Kidney epithelial cell (primary cell): Measurements from ENCODE around the gene POLN. TPM values are rescaled to one million over a fixed set of nuclear protein-coding genes. Genes with fewer than 3 reads are reported as not detected.
"Not testable (repeated sequence)": the region's sequence is repeated elsewhere in the genome, so short reads cannot be mapped to it uniquely, and the experiment has no call there.

Source experiments
- DNase-seq: peaks from one replicate; pipeline ENCODE4 v3.0.0-alpha.2; 2010; ENCODE audit warnings: low read depth
- H3K27me3 ChIP-seq: 2 replicates; pipeline ENCODE4 v1.6.0; 2011; ENCODE audit warnings: low read length; ENCODE audit not compliant: control insufficient read depth, insufficient read depth
- H3K36me3 ChIP-seq: 2 replicates; pipeline ENCODE4 v1.5.1; 2011; ENCODE audit warnings: low read length; ENCODE audit not compliant: control insufficient read depth, insufficient read depth
- H3K4me3 ChIP-seq: 2 replicates; pipeline ENCODE4 v1.5.1; 2011; ENCODE audit warnings: low read depth, mild to moderate bottlenecking, control low read depth, low read length
- CTCF ChIP-seq: IDR thresholded peaks from 2 replicates; pipeline ENCODE4 v1.5.1; 2011; ENCODE audit warnings: mild to moderate bottlenecking, moderate library complexity, low read length, control low read depth, inconsistent platforms; ENCODE audit not compliant: insufficient read depth, poor library complexity, severe bottlenecking
- total RNA-seq: library from RNA; depleted of rRNA; stranded (reverse); fragments of >200 nt; gene quantifications from 2 replicates; pipeline ENCODE4 v1.2.3, GENCODE V29; 2015

Gene POLN
- total RNA-seq, 1 donor from 2014 or later, result 0.38 TPM

- no peak for TF ChIP-seq CTCF
- Histone ChIP-seq H3K27me3 (no peaks in the 10 kb centered on the region), H3K4me3 (no peak overlapping the region), H3K36me3 (no peaks in the 10 kb centered on the region)
- no peak for DNase-seq
Observed at GRCh38 chr4:2163311-2163821, 78.6 kb downstream of the POLN start.

- not testable (repeated sequence) for H3K4me3 ChIP-seq, H3K36me3 ChIP-seq, H3K27me3 ChIP-seq, DNase-seq
Observed at GRCh38 chr4:2161092-2161703, 80.7 kb downstream of the POLN start.

GRCh38 chr4:2159931-2160330 is 82.0 kb downstream of the POLN start:
- DNase-seq, result no peak
- H3K36me3 ChIP-seq, result no peaks in the 10 kb centered on the region
- no peaks in the 10 kb centered on the region for H3K27me3 ChIP-seq
- H3K4me3 ChIP-seq, result no peak overlapping the region
- no peak for TF ChIP-seq CTCF

GRCh38 chr4:2155246-2155645 is 86.7 kb downstream of the POLN start:
- Histone ChIP-seq H3K27me3 (no peaks in the 10 kb centered on the region), H3K36me3 (no peaks in the 10 kb centered on the region), H3K4me3 (no peak overlapping the region)
- DNase-seq, result no peak
- no peak for TF ChIP-seq CTCF

GRCh38 chr4:2154215-2154740 is 87.6 kb downstream of the POLN start:
- no peaks in the 10 kb centered on the region for H3K27me3 ChIP-seq
- DNase-seq, result no peak
- no peak overlapping the region for H3K4me3 ChIP-seq
- no peaks in the 10 kb centered on the region for H3K36me3 ChIP-seq
- TF ChIP-seq CTCF, result no peak

GRCh38 chr4:2151544-2151943 is 90.4 kb downstream of the POLN start:
- Histone ChIP-seq H3K36me3 (no peaks in the 10 kb centered on the region), H3K27me3 (no peaks in the 10 kb centered on the region), H3K4me3 (no peak overlapping the region)
- no peak for TF ChIP-seq CTCF
- DNase-seq, result no peak
